ENCODE measurements around the gene SNF8.

SNF8 gene

DNA sequence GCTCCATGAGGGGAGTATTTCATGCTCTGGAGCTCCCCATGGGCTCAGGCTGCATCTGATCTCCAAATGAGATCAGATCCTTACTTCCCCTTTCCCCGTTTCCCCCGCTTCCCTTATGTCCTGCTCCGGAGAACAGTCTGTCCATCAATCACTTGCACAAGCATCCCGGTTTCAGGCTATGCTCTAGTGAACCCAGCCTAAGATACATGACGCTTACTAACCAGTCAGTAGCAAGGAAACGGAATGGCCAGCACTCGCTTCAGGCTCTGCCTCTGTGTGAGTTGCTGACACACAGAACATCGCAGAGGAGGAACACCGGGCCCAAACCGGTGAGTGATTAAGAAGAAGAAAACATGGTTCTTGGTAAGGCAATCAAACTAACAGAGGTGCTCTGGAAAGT lies 61.5 kb downstream of the SNF8 start:
- DNase-seq: no peak

DNA sequence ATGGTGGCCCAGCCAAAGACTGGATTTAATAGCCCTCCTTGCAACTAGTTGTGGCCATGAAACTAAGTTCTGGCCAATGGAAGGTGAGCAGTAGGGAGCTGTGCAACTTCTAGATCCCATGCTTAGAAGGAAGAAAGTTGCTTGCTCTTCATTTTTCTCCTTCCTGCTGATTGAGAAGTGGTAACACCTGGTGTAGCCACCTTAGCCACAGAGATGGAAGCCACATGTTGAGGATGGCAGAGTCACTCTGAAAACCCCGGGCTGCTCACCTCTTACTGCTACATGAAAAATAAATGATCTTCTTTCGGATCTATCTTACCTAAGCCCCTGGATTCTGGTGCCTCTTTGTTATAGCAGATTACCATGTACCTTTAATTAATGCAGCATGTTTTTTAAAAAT lies 62.4 kb downstream of the SNF8 start:
- no peak for DNase-seq
